ENCODE measurements around the gene UBE2U.
A peak's percentile ranks its signal among the peaks of the same experiment; 100 is the strongest.
"Not testable (repeated sequence)": the region's sequence is repeated elsewhere in the genome, so short reads cannot be mapped to it uniquely, and the experiment has no call there.

The UBE2U gene

GRCh38 chr1:64242895-64243756 lies 39.7 kb downstream of the UBE2U start:
- peak; percentile 11 to 57 for DNase-seq

GRCh38 chr1:64243757-64244080 lies 40.3 kb downstream of the UBE2U start:
- peak in 1 of 2 experiments; percentile 14 for DNase-seq

- no peak for DNase-seq
These were observed 42.1 kb downstream of the UBE2U start for GRCh38 chr1:64245495-64245894.

- peak in 1 of 2 experiments; percentile 48 for DNase-seq
These were observed 43.0 kb downstream of the UBE2U start for GRCh38 chr1:64246294-64246917.

- peak; percentile 19 to 43 for DNase-seq
These were observed 44.6 kb downstream of the UBE2U start for GRCh38 chr1:64248065-64248464.

GRCh38 chr1:64250472-64250871 lies 47.0 kb downstream of the UBE2U start:
- not testable (repeated sequence) for DNase-seq

GRCh38 chr1:64251971-64252370 lies 48.5 kb downstream of the UBE2U start:
- DNase-seq: peak in 1 of 2 experiments; percentile 62

- peak in 1 of 2 experiments; percentile 26 for DNase-seq
These were observed 53.8 kb downstream of the UBE2U start for GRCh38 chr1:64257233-64257632.

- not testable (repeated sequence) for DNase-seq
These were observed 55.0 kb downstream of the UBE2U start for GRCh38 chr1:64258444-64258843.

GRCh38 chr1:64263335-64263734 lies 59.9 kb downstream of the UBE2U start:
- no peak for DNase-seq

- DNase-seq: no peak
These were observed 60.4 kb downstream of the UBE2U start for GRCh38 chr1:64263856-64264255.

- DNase-seq: no peak
These were observed 61.7 kb downstream of the UBE2U start for GRCh38 chr1:64265141-64265540.

- DNase-seq: no peak
These were observed 63.6 kb downstream of the UBE2U start for GRCh38 chr1:64266991-64267390.

- DNase-seq: peak; percentile 68 to 82
These were observed 65.5 kb downstream of the UBE2U start for GRCh38 chr1:64268653-64269557.

- no peak for DNase-seq
These were observed 66.1 kb downstream of the UBE2U start for GRCh38 chr1:64269558-64269884.

- DNase-seq: no peak
These were observed 76.6 kb downstream of the UBE2U start for GRCh38 chr1:64280001-64280400.

- peak; percentile 80 to 83 for DNase-seq
These were observed 78.9 kb downstream of the UBE2U start for GRCh38 chr1:64282351-64282750.

GRCh38 chr1:64287071-64287470 lies 83.6 kb downstream of the UBE2U start:
- DNase-seq: no peak

- no peak for DNase-seq
These were observed 87.0 kb downstream of the UBE2U start for GRCh38 chr1:64290420-64290819.

GRCh38 chr1:64291931-64292330 lies 88.5 kb downstream of the UBE2U start:
- no peak for DNase-seq

- DNase-seq: no peak
These were observed 89.0 kb downstream of the UBE2U start for GRCh38 chr1:64292399-64292798.

- no peak for DNase-seq
These were observed 90.4 kb downstream of the UBE2U start for GRCh38 chr1:64293820-64294219.

- no peak for DNase-seq
These were observed 91.7 kb downstream of the UBE2U start for GRCh38 chr1:64295136-64295535.

GRCh38 chr1:64295561-64295960 lies 92.1 kb downstream of the UBE2U start:
- no peak for DNase-seq

All from NCI-H524 (cell line).